GM21528 (cell line): Measurements from ENCODE around the gene CALR3.
"Not testable (repeated sequence)": the region's sequence is repeated elsewhere in the genome, so short reads cannot be mapped to it uniquely, and the experiment has no call there.

Experiments
- ATAC-seq: cut with Tn5 transposase; IDR thresholded peaks from one replicate; pipeline ENCODE4 v1.9.1; 2021; ENCODE audit warnings: mild to moderate bottlenecking, moderate library complexity; ENCODE audit not compliant: unreplicated experiment, low FRiP score

Gene CALR3

DNA sequence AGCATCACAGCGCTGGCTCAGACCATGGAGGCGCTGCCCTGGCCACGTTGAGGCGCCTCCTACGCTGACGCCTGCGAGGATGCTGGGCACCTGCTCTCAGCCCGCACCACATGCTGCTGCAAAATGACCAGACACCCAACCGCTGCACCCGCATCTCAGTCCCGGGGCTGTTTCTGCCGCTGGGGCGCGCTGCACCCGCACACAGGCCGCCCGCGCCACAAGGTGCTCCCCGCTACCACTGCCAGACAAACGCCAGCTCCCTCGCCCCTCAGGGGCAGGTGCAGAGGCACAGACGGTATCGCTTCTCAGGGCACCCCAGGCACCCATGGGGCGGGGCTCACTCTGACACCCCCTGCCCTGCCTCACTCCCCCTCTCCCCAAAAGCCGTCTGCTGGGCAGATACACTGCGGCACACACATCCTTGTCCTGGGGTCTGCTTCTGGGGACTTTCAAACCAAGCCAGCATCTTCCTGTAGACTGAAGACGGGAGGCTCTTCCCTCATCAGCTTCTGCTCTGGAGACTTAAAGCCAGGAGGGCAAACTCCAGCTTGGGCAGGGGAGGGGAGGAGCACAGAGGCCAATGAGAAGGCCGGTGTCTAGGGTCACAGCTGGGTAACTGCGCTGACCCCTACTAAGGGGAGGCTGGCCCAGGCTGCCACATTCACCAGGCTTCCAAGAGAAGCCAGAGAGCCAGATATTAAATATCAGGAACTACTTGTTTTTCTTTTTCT lies 29.9 kb upstream of the CALR3 start:
- no peak for ATAC-seq

DNA sequence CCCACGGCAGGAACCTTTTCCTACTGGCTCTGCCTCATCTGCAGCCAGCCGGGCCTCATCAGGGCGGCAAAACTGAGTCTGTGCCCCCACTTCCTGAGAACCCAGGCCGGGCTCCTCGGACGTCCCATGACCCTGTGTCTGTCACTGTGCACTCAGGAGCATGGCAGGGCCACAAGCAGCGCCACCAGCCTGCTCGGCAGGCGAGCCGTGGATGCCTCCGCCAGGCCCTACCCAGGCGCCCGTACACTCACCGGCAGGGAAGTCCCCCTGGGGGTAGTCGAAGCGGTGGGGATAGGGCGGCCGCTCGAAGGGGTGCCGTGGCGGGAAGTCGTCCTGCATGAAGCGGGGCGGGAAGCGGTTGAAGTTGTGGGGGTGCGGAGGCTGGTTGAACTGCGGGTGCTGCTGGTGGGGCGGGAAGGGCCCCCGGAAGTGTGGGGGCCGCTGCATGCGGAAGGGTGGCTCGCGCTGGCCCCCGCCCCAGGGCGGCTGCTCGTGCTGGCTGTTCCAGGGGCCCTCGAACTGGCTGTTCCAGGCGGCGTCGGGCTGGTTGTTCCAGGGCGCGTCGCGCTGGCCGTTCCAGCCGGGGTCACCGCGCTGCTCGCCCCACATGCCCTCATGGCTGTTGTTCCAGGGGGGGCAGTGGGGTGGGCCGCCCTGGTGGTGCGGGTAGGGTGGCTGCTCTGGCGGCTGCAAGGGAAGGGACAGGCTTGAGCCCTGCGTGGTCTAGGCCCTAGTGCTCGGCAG lies 29.2 kb upstream of the CALR3 start:
- no peak for ATAC-seq

DNA sequence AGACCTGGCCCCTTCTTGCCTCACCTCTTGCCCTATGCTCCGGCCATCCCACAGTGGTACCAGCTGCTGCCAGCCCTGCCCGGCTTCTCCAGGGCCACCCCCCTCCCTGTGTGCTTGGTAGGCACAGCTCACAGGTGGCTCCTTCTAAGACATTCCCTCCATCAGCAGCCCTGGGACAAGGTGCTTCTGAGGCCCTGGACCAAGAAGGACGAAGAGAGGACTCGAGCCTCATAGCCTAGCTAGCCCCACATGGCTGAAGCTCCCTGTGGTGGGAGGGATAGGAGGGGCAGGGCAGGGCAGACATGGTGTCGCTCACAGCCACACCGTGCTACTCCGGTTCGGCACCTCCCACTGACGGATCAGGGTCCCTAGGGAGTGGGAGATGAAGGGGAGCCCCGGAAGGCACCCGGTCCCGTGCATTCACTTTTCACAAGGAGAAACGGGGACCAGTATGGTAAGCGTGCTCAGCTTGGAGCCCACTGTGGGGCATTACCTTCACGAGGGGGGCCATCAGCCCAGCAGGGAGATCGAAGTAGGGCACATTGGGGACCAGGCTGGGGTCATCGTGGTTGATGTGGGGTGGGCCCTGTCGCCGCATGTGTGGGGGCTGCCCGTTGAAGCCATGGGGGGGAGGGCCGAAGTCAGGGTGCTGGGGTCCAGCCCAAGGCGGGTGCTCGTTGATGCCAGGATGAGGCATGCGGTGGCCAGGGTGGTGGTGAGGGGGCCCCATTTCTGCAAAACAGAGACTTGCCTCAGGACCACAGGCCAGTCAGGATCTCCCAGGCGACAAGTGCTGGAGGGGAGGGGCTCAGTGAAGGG lies 26.8 kb upstream of the CALR3 start:
- no peak for ATAC-seq

GRCh38 chr19:16521715-16522289 lies 25.8 kb upstream of the CALR3 start:
- no peak for ATAC-seq

GRCh38 chr19:16520986-16521624 lies 25.1 kb upstream of the CALR3 start:
- ATAC-seq = no peak

DNA sequence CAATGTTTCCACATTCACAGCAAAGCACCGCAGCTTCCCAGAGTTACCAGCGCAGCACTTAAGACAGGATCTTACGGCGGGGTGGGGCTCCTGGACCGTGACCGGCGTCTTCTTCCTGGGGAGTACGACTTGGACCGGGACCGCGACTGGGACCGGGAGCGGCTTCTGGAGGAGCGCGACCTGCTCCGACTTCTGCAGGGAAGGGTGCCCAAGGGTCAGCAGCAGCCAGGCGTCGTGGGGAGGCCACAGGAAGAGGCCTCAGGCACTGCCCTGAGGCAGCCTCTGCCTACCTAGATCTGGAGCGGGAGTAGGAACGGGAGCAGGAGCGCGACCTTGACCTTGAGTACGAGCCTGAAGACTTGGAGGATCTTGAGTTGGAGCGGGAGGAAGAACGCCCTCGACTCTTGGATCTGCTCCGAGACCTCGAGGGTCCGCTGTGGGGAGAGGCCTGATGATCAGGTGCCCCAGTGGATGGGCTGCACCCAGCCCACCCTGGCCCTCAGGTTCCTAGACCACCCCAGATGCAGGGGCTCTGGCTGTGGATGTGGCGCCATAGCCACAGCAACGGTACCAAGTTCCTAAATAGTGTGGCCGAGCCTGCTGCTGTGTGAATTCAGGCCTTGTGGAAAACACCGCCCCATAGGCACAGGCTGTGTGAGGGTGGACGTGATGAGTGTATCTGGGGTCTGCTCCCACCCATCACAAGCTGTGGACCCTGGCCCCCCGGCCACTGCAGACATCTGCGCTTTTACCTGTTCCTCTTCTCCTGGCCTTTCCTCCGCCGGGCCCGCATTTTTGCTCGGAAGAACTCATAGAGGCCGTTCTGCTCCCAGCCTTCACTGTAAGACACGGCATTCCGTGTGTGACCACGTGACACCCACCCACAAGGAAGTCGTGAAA lies 24.4 kb upstream of the CALR3 start:
- ATAC-seq = no peak

DNA sequence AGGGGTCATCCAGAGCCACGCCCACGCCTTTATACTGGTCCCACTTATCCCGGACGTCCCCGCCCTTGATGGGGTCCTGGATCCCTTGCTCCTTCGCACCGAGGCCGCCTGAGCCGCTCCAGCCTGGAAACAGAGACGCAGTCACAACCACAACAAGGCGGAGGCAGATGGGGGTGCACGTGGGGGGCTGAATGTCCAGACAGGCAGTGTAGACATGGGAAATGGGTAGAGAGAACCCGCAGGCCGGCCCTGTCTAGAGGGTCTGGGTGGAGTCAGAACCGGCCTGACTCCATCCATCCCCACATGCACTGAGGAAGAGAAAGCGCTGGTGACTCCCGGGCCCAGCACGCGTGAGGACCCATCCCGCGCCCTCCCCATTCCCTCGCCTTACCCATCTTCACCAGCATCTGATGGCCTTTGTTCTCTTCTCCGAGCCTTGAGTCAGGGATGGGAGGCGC lies 23.3 kb upstream of the CALR3 start:
- no peak for ATAC-seq

DNA sequence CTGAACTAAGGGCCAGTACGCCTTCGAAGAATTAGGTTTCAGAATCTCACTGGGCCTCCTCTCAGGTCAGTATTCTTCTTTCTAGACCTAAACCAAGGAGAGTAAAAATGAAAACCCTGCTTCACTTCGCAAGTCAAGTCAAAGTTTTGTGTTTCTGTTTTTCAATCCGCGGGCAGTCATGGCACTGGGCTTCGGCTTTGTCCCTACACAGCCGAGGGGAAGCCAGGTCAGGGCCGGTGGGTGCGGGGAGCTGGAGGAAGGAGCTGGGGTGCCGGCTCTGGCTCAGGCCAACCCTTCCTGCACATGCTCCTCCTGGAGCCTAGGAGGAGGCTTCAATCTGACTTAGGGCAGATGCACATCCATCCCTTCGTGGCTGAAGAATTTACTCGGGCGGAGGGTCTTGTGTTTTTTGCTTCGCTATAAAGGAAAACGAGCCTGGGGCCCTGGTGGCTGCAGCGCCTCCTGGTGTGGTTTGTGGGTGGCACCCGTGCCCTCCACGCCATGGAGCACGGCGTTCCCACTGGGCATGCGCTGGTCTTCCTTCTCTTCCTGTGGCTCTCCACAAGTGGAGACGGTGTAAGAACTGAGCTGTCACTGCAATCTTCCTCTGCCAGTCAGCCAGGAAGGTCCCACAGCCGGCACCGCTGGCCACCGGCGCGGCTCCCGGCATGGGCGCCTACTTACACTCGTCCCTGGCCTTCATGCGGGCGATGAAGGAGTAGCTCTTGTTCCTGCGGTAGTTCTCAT lies 22.7 kb upstream of the CALR3 start:
- no peak for ATAC-seq

GRCh38 chr19:16518061-16518460 lies 22.1 kb upstream of the CALR3 start:
- ATAC-seq = no peak

- no peak for ATAC-seq
Observed at GRCh38 chr19:16516923-16517610, 21.1 kb upstream of the CALR3 start.

DNA sequence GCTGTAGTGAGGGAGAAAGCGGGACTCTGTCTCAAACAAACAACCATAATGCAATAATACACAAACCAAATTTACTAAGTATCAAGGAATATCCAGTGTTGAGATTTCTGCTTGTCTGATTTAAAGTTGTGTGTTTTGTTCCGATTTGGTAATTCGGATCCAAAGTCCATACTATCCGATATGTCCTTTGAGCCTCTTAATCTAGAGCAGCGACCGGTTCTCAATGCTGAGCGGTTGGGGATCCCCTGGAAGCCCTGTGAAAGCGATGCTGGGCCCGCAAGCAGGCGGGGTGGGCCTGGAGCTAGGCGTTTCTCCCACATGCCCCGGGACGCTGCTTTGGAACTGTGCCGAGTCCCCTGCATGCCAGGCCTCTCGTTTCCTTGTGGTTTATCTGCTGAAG lies 20.4 kb upstream of the CALR3 start:
- no peak for ATAC-seq

GRCh38 chr19:16514383-16515019 lies 18.5 kb upstream of the CALR3 start:
- no peak for ATAC-seq

GRCh38 chr19:16512611-16513010 lies 16.6 kb upstream of the CALR3 start:
- ATAC-seq = not testable (repeated sequence)

GRCh38 chr19:16509141-16510061 lies 13.4 kb upstream of the CALR3 start:
- ATAC-seq = no peak

- ATAC-seq = no peak
Observed at GRCh38 chr19:16508546-16508945, 12.6 kb upstream of the CALR3 start.

DNA sequence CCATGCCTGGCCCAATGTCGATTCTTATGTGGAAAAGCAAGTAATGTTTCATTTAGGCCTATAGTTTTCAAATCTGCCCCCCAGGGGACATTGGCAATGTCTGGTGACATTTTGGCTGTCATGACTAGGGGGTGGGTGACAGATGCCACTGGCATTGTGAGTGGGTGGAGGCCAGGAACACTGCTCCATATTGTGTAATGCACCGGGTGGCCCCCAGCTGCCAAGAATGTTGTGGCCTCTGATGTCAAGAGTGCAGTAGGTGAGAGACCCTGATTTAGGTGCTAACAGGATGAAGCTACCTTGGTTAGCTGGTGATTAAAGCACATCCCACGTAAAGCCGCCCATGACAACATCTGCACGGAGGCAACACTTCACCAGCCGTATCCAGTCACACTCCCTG lies 11.0 kb upstream of the CALR3 start:
- no peak for ATAC-seq

- not testable (repeated sequence) for ATAC-seq
Observed at GRCh38 chr19:16506161-16506560, 10.2 kb upstream of the CALR3 start.
